ENCODE results near the gene CHCHD10.
A peak's percentile ranks its signal among the peaks of the same experiment; 100 is the strongest.

CHCHD10 gene

GRCh38 chr22:23716811-23717801 lies 50.7 kb downstream of the CHCHD10 start:
- TF ChIP-seq ZNF565 (CRISPR knock-in tag; conservative IDR thresholded peaks at IDR 0.05; ENCODE audit: low read depth), result no peak
- no peak for TF ChIP-seq ZNF8 (CRISPR knock-in tag; IDR thresholded peaks at IDR 0.05)
- peak; percentile 89 for TF ChIP-seq PATZ1 (CRISPR knock-in tag; IDR thresholded peaks at IDR 0.05; ENCODE audit: borderline replicate concordance)
- no peak for TF ChIP-seq ZFP3 (CRISPR knock-in tag; IDR thresholded peaks at IDR 0.05)
- peak; percentile 50 for TF ChIP-seq TSHZ2 (CRISPR knock-in tag; IDR thresholded peaks at IDR 0.05)
- ATAC-seq, result peak; percentile 97

Data from SK-N-SH treated with all-trans-retinoic acid at 6 μM for 48 hours (cell line).